Measurements from ENCODE around the gene TLR8.
"Not testable (repeated sequence)": the region's sequence is repeated elsewhere in the genome, so short reads cannot be mapped to it uniquely, and the experiment has no call there.

DNA sequence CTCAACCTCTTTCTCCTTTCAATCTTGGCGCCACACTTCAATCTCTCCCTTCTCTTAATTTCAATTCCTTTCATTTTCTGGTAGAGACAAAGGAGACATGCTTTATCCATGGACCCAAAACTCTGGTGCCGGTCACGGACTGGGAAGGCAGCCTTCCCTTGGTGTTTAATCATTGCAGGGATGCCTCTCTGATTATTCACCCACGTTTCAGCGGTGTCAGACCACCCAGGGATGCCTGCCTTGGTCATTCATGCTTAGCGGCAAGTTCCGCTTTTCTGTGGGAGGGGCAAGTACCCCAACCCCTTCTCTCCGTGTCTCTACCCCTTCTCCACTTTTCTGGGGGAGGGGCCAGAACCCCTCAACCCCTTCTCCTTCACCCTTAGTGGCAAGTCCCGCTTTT is 34.1 kb downstream of the TLR8 start:
- TF ChIP-seq CTCF, POLR2A (IDR thresholded peaks at IDR 0.05): not testable (repeated sequence)

Measured in lower leg skin (tissue), 3 donors.